Measurements from ENCODE around the gene CCNL2.
A peak's percentile ranks its signal among the peaks of the same experiment; 100 is the strongest.

Gene CCNL2

GRCh38 chr1:1345384-1345783, 53.8 kb downstream of the CCNL2 start:
- in situ Hi-C loops (cut with HindIII; ENCODE audit: low pct_ligation_motif_present, low sequenced_read_pairs), result no loop called here
- H3K36me3 ChIP-seq (replicated peaks), result peaks cover 10% of the 10 kb centered on the region
- no peak overlapping the region for H3K27ac ChIP-seq
- TF ChIP-seq CTCF (IDR thresholded peaks at IDR 0.05; ENCODE audit: low read depth, low read length, missing control alignments), result no peak
- H3K4me3 ChIP-seq (ENCODE audit: low read depth, low read length), result no peak overlapping the region
- H3K27me3 ChIP-seq (replicated peaks), result no peaks in the 10 kb centered on the region
- no peak for DNase-seq

GRCh38 chr1:1344655-1345361, 54.3 kb downstream of the CCNL2 start:
- no peaks in the 10 kb centered on the region for H3K27me3 ChIP-seq (replicated peaks)
- H3K4me3 ChIP-seq (ENCODE audit: low read depth, low read length), result no peak overlapping the region
- TF ChIP-seq CTCF (IDR thresholded peaks at IDR 0.05; ENCODE audit: low read depth, low read length, missing control alignments), result peak; percentile 77
- no peak overlapping the region for H3K27ac ChIP-seq
- in situ Hi-C loops (cut with HindIII; ENCODE audit: low pct_ligation_motif_present, low sequenced_read_pairs), result no loop called here
- peak; percentile 64 for DNase-seq
- peaks cover 14% of the 10 kb centered on the region for H3K36me3 ChIP-seq (replicated peaks)

GRCh38 chr1:1343811-1344421, 55.2 kb downstream of the CCNL2 start:
- no peak overlapping the region for H3K27ac ChIP-seq
- peaks cover 17% of the 10 kb centered on the region for H3K36me3 ChIP-seq (replicated peaks)
- no peaks in the 10 kb centered on the region for H3K27me3 ChIP-seq (replicated peaks)
- in situ Hi-C loops (cut with HindIII; ENCODE audit: low pct_ligation_motif_present, low sequenced_read_pairs), result no loop called here
- H3K4me3 ChIP-seq (ENCODE audit: low read depth, low read length), result no peak overlapping the region
- no peak for TF ChIP-seq CTCF (IDR thresholded peaks at IDR 0.05; ENCODE audit: low read depth, low read length, missing control alignments)
- DNase-seq, result no peak

GRCh38 chr1:1342584-1343115, 56.5 kb downstream of the CCNL2 start:
- in situ Hi-C loops (cut with HindIII; ENCODE audit: low pct_ligation_motif_present, low sequenced_read_pairs), result no loop called here
- H3K27ac ChIP-seq, result no peak overlapping the region
- no peak for TF ChIP-seq CTCF (IDR thresholded peaks at IDR 0.05; ENCODE audit: low read depth, low read length, missing control alignments)
- no peak overlapping the region for H3K4me3 ChIP-seq (ENCODE audit: low read depth, low read length)
- H3K27me3 ChIP-seq (replicated peaks), result no peaks in the 10 kb centered on the region
- DNase-seq, result no peak
- H3K36me3 ChIP-seq (replicated peaks), result peaks cover 25% of the 10 kb centered on the region

- DNase-seq, result no peak
- no peak for TF ChIP-seq CTCF (IDR thresholded peaks at IDR 0.05; ENCODE audit: low read depth, low read length, missing control alignments)
- H3K27ac ChIP-seq, result no peak overlapping the region
- H3K4me3 ChIP-seq (ENCODE audit: low read depth, low read length), result no peak overlapping the region
- H3K27me3 ChIP-seq (replicated peaks), result no peaks in the 10 kb centered on the region
- in situ Hi-C loops (cut with HindIII; ENCODE audit: low pct_ligation_motif_present, low sequenced_read_pairs), result no loop called here
- H3K36me3 ChIP-seq (replicated peaks), result peaks cover 29% of the 10 kb centered on the region
These were observed 57.0 kb downstream of the CCNL2 start for GRCh38 chr1:1342061-1342562.

Measured in brain microvascular endothelial cell (primary cell).